ENCODE measurements around the gene DCUN1D1. TPM values are rescaled to one million over a fixed set of nuclear protein-coding genes. Genes with fewer than 3 reads are reported as not detected.

The DCUN1D1 gene
- 10 to 100 TPM; 40.0 to 52.9 TPM for total RNA-seq

- intact Hi-C loops (cut with DNase I, micrococcal nuclease): loop anchor here in 1 of 2 experiments (1.0 to 10.0 kb wide), 3 partner anchors 119 to 304 kb away; partner anchors contain the start of gene MCCC1
- no peaks in the 10 kb centered on the region for H3K36me3 Mint-ChIP-seq (ENCODE audit: low read depth)
- DNase-seq (peak; percentile 93), ATAC-seq (peak; percentile 94)
- H3K27me3 Mint-ChIP-seq: no peaks in the 10 kb centered on the region
- ChIA-PET CTCF (interaction anchor here (0.6 to 1.3 kb wide), 4 partner anchors 9 to 75 kb away, joined by 3 to 4 read pairs (median 3); no protein-coding TSS in a partner anchor), POLR2A (no interaction called here)
- H3K9me3 Mint-ChIP-seq (ENCODE audit: low read depth): no peaks in the 10 kb centered on the region
- peak within 1 kb of the TSS; percentile 95 for H3K4me3 Mint-ChIP-seq
- peaks cover 25% of the 10 kb centered on the region for H3K4me1 Mint-ChIP-seq
- H3K27ac Mint-ChIP-seq: peak within 1 kb of the TSS; percentile 92
These were observed at the start of gene DCUN1D1 for GRCh38 chr3:182980204-182981037. TSS of gene DCUN1D1 (minus strand) at chr3:182980538. CDS start at chr3:182980489, 49 bp downstream.

- ChIA-PET CTCF (no interaction called here), POLR2A (no interaction called here)
- intact Hi-C loops (cut with DNase I, micrococcal nuclease): no loop called here
These were observed 48.1 kb upstream of the DCUN1D1 start for GRCh38 chr3:183028416-183028815.

GRCh38 chr3:183027276-183027675, 46.9 kb upstream of the DCUN1D1 start:
- no peaks in the 10 kb centered on the region for H3K4me1 Mint-ChIP-seq
- CTCF ChIA-PET: no interaction called here
- H3K36me3 Mint-ChIP-seq (ENCODE audit: low read depth): peaks cover 27% of the 10 kb centered on the region
- ATAC-seq (no peak), DNase-seq (no peak)
- H3K9me3 Mint-ChIP-seq (ENCODE audit: low read depth): no peaks in the 10 kb centered on the region
- no peak overlapping the region for H3K27ac Mint-ChIP-seq
- no peaks in the 10 kb centered on the region for H3K27me3 Mint-ChIP-seq
- H3K4me3 Mint-ChIP-seq: no peak overlapping the region
- intact Hi-C loops (cut with DNase I, micrococcal nuclease): no loop called here
- POLR2A ChIA-PET: no interaction called here

More at GRCh38 chr3:183028416-183028815, 48.1 kb upstream of the DCUN1D1 start:
- Mint-ChIP-seq H3K27me3 (no peaks in the 10 kb centered on the region), H3K4me3 (no peak overlapping the region), H3K36me3 (ENCODE audit: low read depth) (peaks cover 25% of the 10 kb centered on the region), H3K9me3 (ENCODE audit: low read depth) (no peaks in the 10 kb centered on the region), H3K4me1 (no peaks in the 10 kb centered on the region), H3K27ac (no peak overlapping the region)
- DNase-seq: no peak
- ATAC-seq: no peak

- Mint-ChIP-seq H3K4me3 (no peak overlapping the region), H3K27ac (no peak overlapping the region), H3K9me3 (ENCODE audit: low read depth) (no peaks in the 10 kb centered on the region), H3K36me3 (ENCODE audit: low read depth) (peaks cover 19% of the 10 kb centered on the region), H3K4me1 (no peaks in the 10 kb centered on the region), H3K27me3 (no peaks in the 10 kb centered on the region)
- no peak for ATAC-seq
- ChIA-PET POLR2A (no interaction called here), CTCF (interaction anchor here (0.6 kb wide), 1 partner anchor 448 kb away, joined by 5 read pairs; no protein-coding TSS in a partner anchor)
- intact Hi-C loops (cut with DNase I, micrococcal nuclease): no loop called here
- no peak for DNase-seq
These were observed 42.7 kb upstream of the DCUN1D1 start for GRCh38 chr3:183022936-183023516.

- peaks cover 29% of the 10 kb centered on the region for H3K36me3 Mint-ChIP-seq (ENCODE audit: low read depth)
- ChIA-PET CTCF (no interaction called here), POLR2A (no interaction called here)
- no peaks in the 10 kb centered on the region for H3K27me3 Mint-ChIP-seq
- H3K27ac Mint-ChIP-seq: no peak overlapping the region
- intact Hi-C loops (cut with DNase I, micrococcal nuclease): no loop called here
- H3K4me3 Mint-ChIP-seq: no peak overlapping the region
- H3K4me1 Mint-ChIP-seq: no peaks in the 10 kb centered on the region
- no peaks in the 10 kb centered on the region for H3K9me3 Mint-ChIP-seq (ENCODE audit: low read depth)
- ATAC-seq (peak; percentile 49), DNase-seq (no peak)
These were observed 38.3 kb upstream of the DCUN1D1 start for GRCh38 chr3:183018421-183019192.

GRCh38 chr3:183015185-183015584, 34.8 kb upstream of the DCUN1D1 start:
- ChIA-PET CTCF (no interaction called here), POLR2A (no interaction called here)
- intact Hi-C loops (cut with DNase I, micrococcal nuclease): no loop called here
- H3K27me3 Mint-ChIP-seq: no peaks in the 10 kb centered on the region
- H3K36me3 Mint-ChIP-seq (ENCODE audit: low read depth): peaks cover 21% of the 10 kb centered on the region
- H3K9me3 Mint-ChIP-seq (ENCODE audit: low read depth): no peaks in the 10 kb centered on the region
- ATAC-seq (no peak), DNase-seq (no peak)
- H3K4me3 Mint-ChIP-seq: no peak overlapping the region
- H3K27ac Mint-ChIP-seq: no peak overlapping the region
- no peaks in the 10 kb centered on the region for H3K4me1 Mint-ChIP-seq

GRCh38 chr3:183013856-183014255, 33.5 kb upstream of the DCUN1D1 start:
- peaks cover 15% of the 10 kb centered on the region for H3K36me3 Mint-ChIP-seq (ENCODE audit: low read depth)
- H3K9me3 Mint-ChIP-seq (ENCODE audit: low read depth): no peaks in the 10 kb centered on the region
- H3K27ac Mint-ChIP-seq: no peak overlapping the region
- POLR2A ChIA-PET: no interaction called here
- no peaks in the 10 kb centered on the region for H3K4me1 Mint-ChIP-seq
- H3K27me3 Mint-ChIP-seq: no peaks in the 10 kb centered on the region
- ATAC-seq (no peak), DNase-seq (no peak)
- intact Hi-C loops (cut with DNase I, micrococcal nuclease): no loop called here
- no peak overlapping the region for H3K4me3 Mint-ChIP-seq
- CTCF ChIA-PET: no interaction called here

GRCh38 chr3:183013074-183013473, 32.7 kb upstream of the DCUN1D1 start:
- intact Hi-C loops (cut with DNase I, micrococcal nuclease): no loop called here

GRCh38 chr3:183008800-183009199, 28.5 kb upstream of the DCUN1D1 start:
- no peak overlapping the region for H3K27ac Mint-ChIP-seq
- ATAC-seq: no peak

More at GRCh38 chr3:183013074-183013473, 32.7 kb upstream of the DCUN1D1 start:
- Mint-ChIP-seq H3K27me3 (no peaks in the 10 kb centered on the region), H3K27ac (no peak overlapping the region), H3K4me1 (no peaks in the 10 kb centered on the region), H3K9me3 (ENCODE audit: low read depth) (no peaks in the 10 kb centered on the region), H3K36me3 (ENCODE audit: low read depth) (peaks cover 13% of the 10 kb centered on the region), H3K4me3 (no peak overlapping the region)
- POLR2A ChIA-PET: no interaction called here
- CTCF ChIA-PET: interaction anchor here (0.5 kb wide), 1 partner anchor 82 kb away, joined by 3 read pairs; no protein-coding TSS in a partner anchor
- DNase-seq (no peak), ATAC-seq (no peak)

GRCh38 chr3:183008303-183008702, 28.0 kb upstream of the DCUN1D1 start:
- no peak overlapping the region for H3K27ac Mint-ChIP-seq
- H3K4me3 Mint-ChIP-seq: no peak overlapping the region
- DNase-seq: no peak
- ChIA-PET CTCF (no interaction called here), POLR2A (no interaction called here)
- H3K36me3 Mint-ChIP-seq (ENCODE audit: low read depth): peaks cover 2% of the 10 kb centered on the region
- no peaks in the 10 kb centered on the region for H3K4me1 Mint-ChIP-seq
- intact Hi-C loops (cut with DNase I, micrococcal nuclease): no loop called here
- ATAC-seq: no peak
- H3K27me3 Mint-ChIP-seq: no peaks in the 10 kb centered on the region
- no peaks in the 10 kb centered on the region for H3K9me3 Mint-ChIP-seq (ENCODE audit: low read depth)

More at GRCh38 chr3:183008800-183009199, 28.5 kb upstream of the DCUN1D1 start:
- Mint-ChIP-seq H3K27me3 (no peaks in the 10 kb centered on the region), H3K36me3 (ENCODE audit: low read depth) (peaks cover 2% of the 10 kb centered on the region), H3K4me1 (no peaks in the 10 kb centered on the region), H3K4me3 (no peak overlapping the region), H3K9me3 (ENCODE audit: low read depth) (no peaks in the 10 kb centered on the region)
- ChIA-PET CTCF (no interaction called here), POLR2A (no interaction called here)
- intact Hi-C loops (cut with DNase I, micrococcal nuclease): no loop called here
- DNase-seq: no peak

GRCh38 chr3:183006396-183007002, 26.2 kb upstream of the DCUN1D1 start:
- H3K4me1 Mint-ChIP-seq: no peaks in the 10 kb centered on the region
- H3K27me3 Mint-ChIP-seq: no peaks in the 10 kb centered on the region
- H3K27ac Mint-ChIP-seq: no peak overlapping the region
- intact Hi-C loops (cut with DNase I, micrococcal nuclease): no loop called here
- no peak for DNase-seq
- H3K4me3 Mint-ChIP-seq: no peak overlapping the region
- CTCF ChIA-PET: interaction anchor here (0.6 kb wide), 1 partner anchor 991 kb away, joined by 3 read pairs; no protein-coding TSS in a partner anchor
- no peak for ATAC-seq
- POLR2A ChIA-PET: no interaction called here
- no peaks in the 10 kb centered on the region for H3K9me3 Mint-ChIP-seq (ENCODE audit: low read depth)
- peaks cover 3% of the 10 kb centered on the region for H3K36me3 Mint-ChIP-seq (ENCODE audit: low read depth)
